GM20000 (cell line): ENCODE measurements around the gene PTPRCAP.

Source experiments
- DNase-seq: peaks from one replicate; pipeline ENCODE4 v3.0.0; 2012; ENCODE audit warnings: low spot score
- CTCF ChIP-seq: IDR thresholded peaks from 2 replicates; pipeline ENCODE4 v1.5.1; 2012; ENCODE audit warnings: mild to moderate bottlenecking, control low read depth; ENCODE audit errors: extremely low read depth, missing control alignments

PTPRCAP gene

GRCh38 chr11:67442504-67443404, 5.3 kb upstream of the PTPRCAP start:
- no peak for DNase-seq
- no peak for TF ChIP-seq CTCF

- TF ChIP-seq CTCF = no peak
- DNase-seq = no peak
Observed at GRCh38 chr11:67441731-67442351, 4.4 kb upstream of the PTPRCAP start.

GRCh38 chr11:67441098-67441563, 3.6 kb upstream of the PTPRCAP start:
- no peak for DNase-seq
- no peak for TF ChIP-seq CTCF

- TF ChIP-seq CTCF = no peak
- no peak for DNase-seq
Observed at GRCh38 chr11:67440229-67441097, 3.0 kb upstream of the PTPRCAP start.

- no peak for DNase-seq
- peak; percentile 4 for TF ChIP-seq CTCF
Observed at GRCh38 chr11:67439321-67440228, 2.1 kb upstream of the PTPRCAP start.

GRCh38 chr11:67438158-67438902, 848 bp upstream of the PTPRCAP start:
- peak; percentile 63 for DNase-seq
- TF ChIP-seq CTCF = no peak
